T-helper 17 cell (primary cell): ENCODE data around the gene PTPRN2. TPM values are rescaled to one million over a fixed set of nuclear protein-coding genes. Genes with fewer than 3 reads are reported as not detected.

Experiments
- ATAC-seq: fragments of 150-1000 bp; cut with Tn5 transposase; 2 replicates; pipeline ENCODE4 v1.10.0; 2021; ENCODE audit warnings: mild to moderate bottlenecking, moderate library complexity
- DNase-seq, 3 donors: peaks; one replicate each; pipeline versions ENCODE4 v3.0.0 to v3.0.0-alpha.2; 2020 to 2021
- H3K9me3 ChIP-seq: one replicate; pipeline ENCODE4 v1.7.0; 2013; ENCODE audit warnings: low read length, mild to moderate bottlenecking; ENCODE audit not compliant: control insufficient read depth, poor library complexity, severe bottlenecking
- H3K27ac Mint-ChIP-seq: one replicate; pipeline ENCODE4 v1.8.0; 2022; ENCODE audit warnings: mild to moderate bottlenecking, moderate library complexity, mixed read lengths
- H3K27me3 Mint-ChIP-seq: one replicate; pipeline ENCODE4 v1.8.0; 2022; ENCODE audit warnings: mixed read lengths
- H3K36me3 Mint-ChIP-seq: one replicate; pipeline ENCODE4 v1.8.0; 2022; ENCODE audit warnings: low read depth, mixed read lengths
- H3K4me1 Mint-ChIP-seq: one replicate; pipeline ENCODE4 v1.8.0; 2022; ENCODE audit warnings: mild to moderate bottlenecking, mixed read lengths
- H3K4me3 Mint-ChIP-seq: one replicate; pipeline ENCODE4 v1.8.0; 2022; ENCODE audit warnings: mild to moderate bottlenecking, moderate library complexity, mixed read lengths
- total RNA-seq, 4 donors: library from RNA in 2 of 4; stranded (reverse) in 2 of 4; gene quantifications; one replicate each; pipeline ENCODE4 v1.2.3 and lab custom pipeline; 2022 to 2026

PTPRN2 gene
- total RNA-seq, 2 donors from 2014 or later, result 0.42 to 0.57 TPM

GRCh38 chr7:158018098-158018762 is 569.4 kb downstream of the PTPRN2 start:
- H3K27me3 Mint-ChIP-seq, result no peaks in the 10 kb centered on the region
- H3K4me3 Mint-ChIP-seq, result no peak overlapping the region
- no peaks in the 10 kb centered on the region for H3K4me1 Mint-ChIP-seq

GRCh38 chr7:158017111-158018097 is 570.2 kb downstream of the PTPRN2 start:
- ATAC-seq (no peak), DNase-seq (no peak)
- Mint-ChIP-seq H3K4me1 (no peaks in the 10 kb centered on the region), H3K27me3 (no peaks in the 10 kb centered on the region), H3K36me3 (no peaks in the 10 kb centered on the region), H3K27ac (no peak overlapping the region), H3K4me3 (no peak overlapping the region)
- no peaks in the 10 kb centered on the region for H3K9me3 ChIP-seq

More at GRCh38 chr7:158018098-158018762, 569.4 kb downstream of the PTPRN2 start:
- no peak for ATAC-seq
- no peak for DNase-seq
- no peaks in the 10 kb centered on the region for H3K9me3 ChIP-seq
- Mint-ChIP-seq H3K36me3 (no peaks in the 10 kb centered on the region), H3K27ac (no peak overlapping the region)

GRCh38 chr7:158016180-158017097 is 571.2 kb downstream of the PTPRN2 start:
- H3K27ac Mint-ChIP-seq, result no peak overlapping the region
- H3K4me1 Mint-ChIP-seq, result no peaks in the 10 kb centered on the region
- no peak for DNase-seq
- no peaks in the 10 kb centered on the region for H3K36me3 Mint-ChIP-seq
- H3K4me3 Mint-ChIP-seq, result no peak overlapping the region
- no peak for ATAC-seq
- no peaks in the 10 kb centered on the region for H3K9me3 ChIP-seq
- no peaks in the 10 kb centered on the region for H3K27me3 Mint-ChIP-seq

- no peak overlapping the region for H3K27ac Mint-ChIP-seq
- H3K4me3 Mint-ChIP-seq, result no peak overlapping the region
- no peaks in the 10 kb centered on the region for H3K27me3 Mint-ChIP-seq
- H3K9me3 ChIP-seq, result no peaks in the 10 kb centered on the region
- DNase-seq, result no peak
- no peaks in the 10 kb centered on the region for H3K36me3 Mint-ChIP-seq
- no peak for ATAC-seq
- H3K4me1 Mint-ChIP-seq, result peaks cover 2% of the 10 kb centered on the region
These were observed 572.0 kb downstream of the PTPRN2 start for GRCh38 chr7:158015403-158016179.

DNA sequence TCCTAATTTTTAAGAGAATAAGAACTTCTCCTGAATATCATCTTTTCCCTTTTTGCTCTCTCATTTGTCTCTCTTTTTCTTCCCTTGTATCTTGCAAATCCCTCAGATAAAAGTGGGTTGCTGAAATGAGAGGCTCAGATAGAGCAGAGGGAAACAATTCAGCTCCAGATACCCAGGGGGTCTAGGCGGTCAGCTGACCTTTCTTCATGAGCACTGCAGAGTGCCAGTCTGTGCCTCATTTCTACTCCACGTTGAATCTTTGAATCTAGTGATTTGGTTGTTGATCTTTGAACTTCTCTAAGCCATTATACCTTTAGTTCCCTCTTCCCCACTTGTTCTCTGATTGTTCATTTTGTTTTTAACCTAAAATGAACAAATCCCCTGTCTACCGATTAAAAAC is 572.6 kb downstream of the PTPRN2 start:
- DNase-seq, result no peak
- H3K36me3 Mint-ChIP-seq, result no peaks in the 10 kb centered on the region
- H3K27ac Mint-ChIP-seq, result no peak overlapping the region
- no peaks in the 10 kb centered on the region for H3K27me3 Mint-ChIP-seq
- H3K4me3 Mint-ChIP-seq, result no peak overlapping the region
- peaks cover 2% of the 10 kb centered on the region for H3K4me1 Mint-ChIP-seq
- H3K9me3 ChIP-seq, result no peaks in the 10 kb centered on the region
- ATAC-seq, result no peak

GRCh38 chr7:158013085-158013668 is 574.4 kb downstream of the PTPRN2 start:
- ATAC-seq (no peak), DNase-seq (no peak)
- Mint-ChIP-seq H3K27me3 (peaks cover 4% of the 10 kb centered on the region), H3K4me3 (no peak overlapping the region), H3K4me1 (peaks cover 2% of the 10 kb centered on the region), H3K36me3 (no peaks in the 10 kb centered on the region), H3K27ac (no peak overlapping the region)
- H3K9me3 ChIP-seq, result no peaks in the 10 kb centered on the region

DNA sequence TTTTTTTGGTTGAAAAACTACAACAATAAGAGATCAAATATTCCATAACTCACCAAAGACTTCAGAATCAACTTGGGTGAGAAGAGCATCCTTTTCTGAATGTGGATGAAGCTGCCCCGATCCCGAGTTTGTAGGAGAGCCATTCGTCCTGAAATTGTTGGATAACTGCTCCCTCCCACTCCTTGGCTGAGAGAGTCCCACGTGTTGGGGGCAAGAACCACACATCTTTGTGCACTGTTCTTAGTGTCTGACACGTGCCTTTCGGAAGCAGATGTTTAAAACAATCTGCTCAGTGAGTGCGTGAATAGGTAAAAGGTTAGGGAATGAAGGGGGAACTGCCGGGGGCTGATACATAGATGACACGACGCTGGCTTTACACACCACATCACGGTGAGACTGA is 575.7 kb downstream of the PTPRN2 start:
- Mint-ChIP-seq H3K36me3 (peaks cover 2% of the 10 kb centered on the region), H3K4me3 (peak overlapping the region; percentile 19), H3K27ac (no peak overlapping the region), H3K4me1 (peaks cover 9% of the 10 kb centered on the region), H3K27me3 (peaks cover 4% of the 10 kb centered on the region)
- H3K9me3 ChIP-seq, result no peaks in the 10 kb centered on the region
- ATAC-seq (no peak), DNase-seq (no peak)

GRCh38 chr7:158010961-158011693 is 576.5 kb downstream of the PTPRN2 start:
- H3K4me3 Mint-ChIP-seq, result peak overlapping the region; percentile 13
- peak overlapping the region; percentile 6 for H3K27ac Mint-ChIP-seq
- ATAC-seq (no peak), DNase-seq (no peak)
- H3K27me3 Mint-ChIP-seq, result peaks cover 4% of the 10 kb centered on the region
- H3K4me1 Mint-ChIP-seq, result peaks cover 9% of the 10 kb centered on the region
- H3K9me3 ChIP-seq, result no peaks in the 10 kb centered on the region
- H3K36me3 Mint-ChIP-seq, result peaks cover 2% of the 10 kb centered on the region

DNA sequence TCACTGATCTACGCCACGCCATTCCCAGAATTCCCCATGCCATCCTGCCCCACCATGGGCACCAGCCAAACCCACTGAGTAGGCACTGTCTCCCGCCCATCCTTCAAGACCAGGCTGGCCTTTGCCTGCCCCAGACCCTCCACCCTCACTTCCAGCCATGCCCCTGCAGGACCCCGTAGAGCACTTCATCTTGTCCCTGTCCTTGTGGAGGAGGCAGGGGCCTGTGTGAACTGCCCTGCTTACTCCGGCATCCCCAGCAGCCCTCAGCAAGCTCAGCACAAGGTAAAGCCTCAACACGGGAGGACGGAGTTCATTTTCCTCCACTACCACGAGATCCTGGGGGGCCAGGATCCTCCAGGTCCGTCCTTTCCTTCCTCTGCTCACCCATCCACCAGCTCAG is 577.7 kb downstream of the PTPRN2 start:
- peaks cover 9% of the 10 kb centered on the region for H3K4me1 Mint-ChIP-seq
- ATAC-seq, result no peak
- H3K27me3 Mint-ChIP-seq, result peaks cover 11% of the 10 kb centered on the region
- no peak for DNase-seq
- H3K4me3 Mint-ChIP-seq, result no peak overlapping the region
- no peaks in the 10 kb centered on the region for H3K9me3 ChIP-seq
- no peak overlapping the region for H3K27ac Mint-ChIP-seq
- peaks cover 2% of the 10 kb centered on the region for H3K36me3 Mint-ChIP-seq

- Mint-ChIP-seq H3K36me3 (peaks cover 2% of the 10 kb centered on the region), H3K4me1 (peaks cover 9% of the 10 kb centered on the region), H3K4me3 (no peak overlapping the region), H3K27me3 (peaks cover 11% of the 10 kb centered on the region), H3K27ac (no peak overlapping the region)
- DNase-seq (no peak), ATAC-seq (no peak)
- no peaks in the 10 kb centered on the region for H3K9me3 ChIP-seq
These were observed 579.4 kb downstream of the PTPRN2 start for GRCh38 chr7:158008267-158008666.

GRCh38 chr7:158007697-158008257 is 579.8 kb downstream of the PTPRN2 start:
- Mint-ChIP-seq H3K27me3 (peaks cover 11% of the 10 kb centered on the region), H3K4me3 (no peak overlapping the region), H3K36me3 (peaks cover 2% of the 10 kb centered on the region), H3K4me1 (peaks cover 9% of the 10 kb centered on the region), H3K27ac (no peak overlapping the region)
- DNase-seq, result no peak
- ATAC-seq, result no peak
- H3K9me3 ChIP-seq, result no peaks in the 10 kb centered on the region
